Measurements from ENCODE around the gene SHTN1. TPM values are rescaled to one million over a fixed set of nuclear protein-coding genes. Genes with fewer than 3 reads are reported as not detected.

Gene SHTN1
- total and polyA plus RNA-seq, 7 donors: 4.1 to 12.5 (median 6.1) TPM

GRCh38 chr10:116994113-116994890 lies 10.7 kb downstream of the SHTN1 start:
- H3K9me3 ChIP-seq: no peaks in the 10 kb centered on the region
- no peak overlapping the region for H3K27ac ChIP-seq
- no peaks in the 10 kb centered on the region for H3K4me1 ChIP-seq
- no peak overlapping the region for H3K4me3 ChIP-seq
- WGBS, 2 donors: 95 to 97% methylated on average over 1 of the region's 1 CpG
- H3K36me3 ChIP-seq: no peaks in the 10 kb centered on the region
- intact Hi-C loops (cut with DNase I): no loop called here
- no peaks in the 10 kb centered on the region for H3K27me3 ChIP-seq
- no peak for DNase-seq
- TF ChIP-seq POLR2A (IDR thresholded peaks at IDR 0.05): no peak
- TF ChIP-seq, protein P1, sequence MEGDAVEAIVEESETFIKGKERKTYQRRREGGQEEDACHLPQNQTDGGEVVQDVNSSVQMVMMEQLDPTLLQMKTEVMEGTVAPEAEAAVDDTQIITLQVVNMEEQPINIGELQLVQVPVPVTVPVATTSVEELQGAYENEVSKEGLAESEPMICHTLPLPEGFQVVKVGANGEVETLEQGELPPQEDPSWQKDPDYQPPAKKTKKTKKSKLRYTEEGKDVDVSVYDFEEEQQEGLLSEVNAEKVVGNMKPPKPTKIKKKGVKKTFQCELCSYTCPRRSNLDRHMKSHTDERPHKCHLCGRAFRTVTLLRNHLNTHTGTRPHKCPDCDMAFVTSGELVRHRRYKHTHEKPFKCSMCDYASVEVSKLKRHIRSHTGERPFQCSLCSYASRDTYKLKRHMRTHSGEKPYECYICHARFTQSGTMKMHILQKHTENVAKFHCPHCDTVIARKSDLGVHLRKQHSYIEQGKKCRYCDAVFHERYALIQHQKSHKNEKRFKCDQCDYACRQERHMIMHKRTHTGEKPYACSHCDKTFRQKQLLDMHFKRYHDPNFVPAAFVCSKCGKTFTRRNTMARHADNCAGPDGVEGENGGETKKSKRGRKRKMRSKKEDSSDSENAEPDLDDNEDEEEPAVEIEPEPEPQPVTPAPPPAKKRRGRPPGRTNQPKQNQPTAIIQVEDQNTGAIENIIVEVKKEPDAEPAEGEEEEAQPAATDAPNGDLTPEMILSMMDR (IDR thresholded peaks at IDR 0.05): no peak
- TF ChIP-seq POLR2AphosphoS5 (IDR thresholded peaks at IDR 0.05): no peak
- TF ChIP-seq EP300 (IDR thresholded peaks at IDR 0.05): no peak

DNA sequence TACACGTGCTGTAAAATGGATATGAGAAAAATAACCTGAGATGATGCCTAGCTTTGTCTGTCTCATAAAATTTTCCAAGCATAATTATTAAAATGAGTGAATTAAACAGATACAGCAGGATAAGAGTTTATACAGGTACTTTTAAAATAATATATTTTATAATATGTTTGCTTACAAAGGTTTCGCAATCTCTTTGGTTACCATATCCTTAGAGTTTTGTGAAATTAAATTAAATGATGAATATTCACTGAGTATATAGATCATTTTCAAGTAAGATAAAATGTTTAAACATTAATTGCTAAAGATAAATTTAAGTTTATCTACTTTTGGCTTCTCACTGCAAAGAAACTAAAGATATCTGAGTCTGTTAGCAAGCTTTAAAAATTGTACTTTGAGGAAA lies 11.4 kb downstream of the SHTN1 start:
- Histone ChIP-seq H3K36me3 (no peaks in the 10 kb centered on the region), H3K4me1 (no peaks in the 10 kb centered on the region), H3K27me3 (no peaks in the 10 kb centered on the region), H3K9me3 (no peaks in the 10 kb centered on the region), H3K4me3 (no peak overlapping the region), H3K27ac (no peak overlapping the region)
- WGBS, 2 donors: 92 to 95% methylated on average over 2 of the region's 2 CpGs
- intact Hi-C loops (cut with DNase I): no loop called here
- TF ChIP-seq POLR2AphosphoS5 (IDR thresholded peaks at IDR 0.05): no peak
- TF ChIP-seq, protein P1 (IDR thresholded peaks at IDR 0.05): no peak
- no peak for TF ChIP-seq POLR2A (IDR thresholded peaks at IDR 0.05)
- no peak for TF ChIP-seq EP300 (IDR thresholded peaks at IDR 0.05)
- DNase-seq: no peak

GRCh38 chr10:116992183-116992582 lies 12.8 kb downstream of the SHTN1 start:
- intact Hi-C loops (cut with DNase I): no loop called here
- DNase-seq: no peak
- H3K27me3 ChIP-seq: no peaks in the 10 kb centered on the region
- TF ChIP-seq, protein P1 (IDR thresholded peaks at IDR 0.05): no peak
- TF ChIP-seq POLR2AphosphoS5 (IDR thresholded peaks at IDR 0.05) (no peak), EP300 (IDR thresholded peaks at IDR 0.05) (no peak), POLR2A (IDR thresholded peaks at IDR 0.05) (no peak)
- no peak overlapping the region for H3K4me3 ChIP-seq
- no peak overlapping the region for H3K27ac ChIP-seq
- 78 to 79% methylated on average over 1 of the region's 1 CpG for WGBS, 2 donors
- no peaks in the 10 kb centered on the region for H3K9me3 ChIP-seq
- H3K4me1 ChIP-seq: no peaks in the 10 kb centered on the region
- H3K36me3 ChIP-seq: no peaks in the 10 kb centered on the region

- WGBS, 2 donors: 85 to 88% methylated on average over 3 of the region's 3 CpGs
- intact Hi-C loops (cut with DNase I): no loop called here
- Histone ChIP-seq H3K27me3 (no peaks in the 10 kb centered on the region), H3K36me3 (no peaks in the 10 kb centered on the region), H3K27ac (no peak overlapping the region), H3K4me3 (no peak overlapping the region), H3K9me3 (no peaks in the 10 kb centered on the region), H3K4me1 (no peaks in the 10 kb centered on the region)
- TF ChIP-seq EP300 (IDR thresholded peaks at IDR 0.05): no peak
- no peak for TF ChIP-seq POLR2AphosphoS5 (IDR thresholded peaks at IDR 0.05)
- no peak for TF ChIP-seq POLR2A (IDR thresholded peaks at IDR 0.05)
- TF ChIP-seq, protein P1 (IDR thresholded peaks at IDR 0.05): no peak
- DNase-seq: no peak
Observed at GRCh38 chr10:116990276-116990800, 14.6 kb downstream of the SHTN1 start.
